Measurements from ENCODE around the gene BACE2.

BACE2 gene

GRCh38 chr21:41322496-41323382, 154.8 kb downstream of the BACE2 start:
- peaks cover 23% of the 10 kb centered on the region for H3K27me3 Mint-ChIP-seq (ENCODE audit: low read depth)
- H3K27ac Mint-ChIP-seq = no peak overlapping the region
- peaks cover 20% of the 10 kb centered on the region for H3K4me1 Mint-ChIP-seq
- no peaks in the 10 kb centered on the region for H3K9me3 Mint-ChIP-seq
- TF ChIP-seq CTCF (IDR thresholded peaks at IDR 0.05; ENCODE audit: unreplicated experiment in 3 of 3) = no peak
- H3K36me3 Mint-ChIP-seq (ENCODE audit: low read depth) = no peaks in the 10 kb centered on the region
- no peak overlapping the region for H3K4me3 Mint-ChIP-seq

- Mint-ChIP-seq H3K9me3 (no peaks in the 10 kb centered on the region), H3K36me3 (ENCODE audit: low read depth) (no peaks in the 10 kb centered on the region), H3K4me1 (peaks cover 21% of the 10 kb centered on the region), H3K4me3 (no peak overlapping the region), H3K27me3 (ENCODE audit: low read depth) (peaks cover 6% of the 10 kb centered on the region), H3K27ac (peak overlapping the region in 2 of 3 experiments; percentile 38)
- no peak for TF ChIP-seq CTCF (IDR thresholded peaks at IDR 0.05; ENCODE audit: unreplicated experiment in 3 of 3)
These were observed 157.4 kb downstream of the BACE2 start for GRCh38 chr21:41325138-41325912.

GRCh38 chr21:41326414-41327080, 158.6 kb downstream of the BACE2 start:
- H3K27ac Mint-ChIP-seq = peak overlapping the region in 2 of 3 experiments; percentile 38
- H3K36me3 Mint-ChIP-seq (ENCODE audit: low read depth) = no peaks in the 10 kb centered on the region
- no peaks in the 10 kb centered on the region for H3K9me3 Mint-ChIP-seq
- no peak for TF ChIP-seq CTCF (IDR thresholded peaks at IDR 0.05; ENCODE audit: unreplicated experiment in 3 of 3)
- no peak overlapping the region for H3K4me3 Mint-ChIP-seq
- peaks cover 4% of the 10 kb centered on the region for H3K27me3 Mint-ChIP-seq (ENCODE audit: low read depth)
- H3K4me1 Mint-ChIP-seq = peaks cover 21% of the 10 kb centered on the region

GRCh38 chr21:41327753-41328152, 159.8 kb downstream of the BACE2 start:
- TF ChIP-seq CTCF (IDR thresholded peaks at IDR 0.05; ENCODE audit: unreplicated experiment in 3 of 3) = no peak
- Mint-ChIP-seq H3K4me1 (peaks cover 21% of the 10 kb centered on the region), H3K9me3 (no peaks in the 10 kb centered on the region), H3K36me3 (ENCODE audit: low read depth) (no peaks in the 10 kb centered on the region), H3K4me3 (no peak overlapping the region), H3K27ac (no peak overlapping the region), H3K27me3 (ENCODE audit: low read depth) (peaks cover 4% of the 10 kb centered on the region)

GRCh38 chr21:41328660-41329607, 161.0 kb downstream of the BACE2 start:
- Mint-ChIP-seq H3K9me3 (peaks cover 7% of the 10 kb centered on the region), H3K36me3 (ENCODE audit: low read depth) (no peaks in the 10 kb centered on the region), H3K4me3 (no peak overlapping the region), H3K27me3 (ENCODE audit: low read depth) (no peaks in the 10 kb centered on the region), H3K27ac (no peak overlapping the region), H3K4me1 (peaks cover 21% of the 10 kb centered on the region)
- TF ChIP-seq CTCF (IDR thresholded peaks at IDR 0.05; ENCODE audit: unreplicated experiment in 3 of 3) = no peak
